ENCODE measurements around the gene KIF18B. TPM values are rescaled to one million over a fixed set of nuclear protein-coding genes. Genes with fewer than 3 reads are reported as not detected.

The KIF18B gene
- total RNA-seq, 2 experiments from 2014 or later = 42.2 to 126 TPM

DNA sequence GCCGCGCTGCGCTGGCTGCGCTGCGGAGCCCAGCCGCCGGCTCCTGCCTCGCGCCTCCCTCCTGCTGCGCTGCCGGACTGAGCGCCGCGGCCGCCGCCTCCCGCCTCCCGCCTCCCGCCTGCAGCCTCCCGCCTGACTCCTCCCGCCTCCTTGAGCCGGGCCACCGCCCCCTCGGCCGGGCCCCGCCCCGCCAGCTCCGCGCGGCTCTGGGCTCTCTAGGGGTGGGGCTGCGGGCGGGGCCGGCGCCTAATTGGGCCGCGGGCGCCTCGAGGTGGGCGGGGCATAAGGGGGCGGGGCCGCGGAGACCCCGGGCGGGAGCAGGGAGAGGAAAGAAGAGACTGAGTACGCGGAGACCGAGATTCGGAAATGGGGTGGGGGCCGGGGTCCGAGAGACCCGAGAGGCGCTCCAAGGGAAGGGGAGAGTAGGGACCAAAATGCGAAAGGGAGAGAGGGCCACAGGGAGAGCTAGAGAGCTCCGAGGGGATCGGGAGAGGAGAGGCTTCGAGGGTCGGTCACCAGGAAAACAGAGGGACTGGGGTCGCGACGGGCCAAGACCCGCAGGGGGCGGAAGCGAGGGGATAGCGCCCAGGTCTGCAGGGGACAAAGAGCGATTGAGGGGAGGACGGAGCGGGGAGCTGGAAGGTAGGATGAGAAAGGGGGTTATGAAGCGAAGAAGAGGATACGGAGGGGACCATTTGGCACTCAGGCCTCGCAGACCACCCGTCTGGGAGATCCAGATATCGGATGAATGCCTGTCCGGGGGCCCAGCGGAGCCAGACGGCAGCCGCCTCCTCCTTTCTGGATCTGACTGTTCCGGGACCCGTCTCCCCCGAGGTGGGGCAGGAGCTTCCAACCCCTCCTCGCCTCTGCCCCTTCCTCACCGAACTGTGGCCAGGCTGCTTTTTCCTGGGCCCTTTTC, 20.9 kb upstream of the KIF18B start, which contains the start of gene C1QL1:
TSS of gene C1QL1 (minus strand) at position 79 of the 919 bp plus-strand sequence. CDS start 255 bp downstream, outside the sequence.
- ChIA-PET POLR2A (interaction anchor here (0.5 to 0.7 kb wide), 6 partner anchors 9 to 1109 kb away, joined by 3 to 5 read pairs (median 4); partner anchors contain the start of gene NMT1), CTCF (ENCODE audit: unreplicated experiment) (interaction anchor here (0.6 kb wide), 5 partner anchors 29 to 973 kb away, joined by 3 to 14 read pairs (median 6); no protein-coding TSS in a partner anchor)
- H4K20me1 ChIP-seq (ENCODE audit: insufficient read depth, low read length) = no peaks in the 10 kb centered on the region
- no peaks in the 10 kb centered on the region for H3K9me3 ChIP-seq (ENCODE audit: low read length)
- DNase-seq (ENCODE audit: low spot score) = peak; percentile 92
- peak within 1 kb of the TSS; percentile 62 for H3K4me3 ChIP-seq (ENCODE audit: low read depth, low read length, poor library complexity, severe bottlenecking)
- no peaks in the 10 kb centered on the region for H3K36me3 ChIP-seq (ENCODE audit: insufficient read depth, low read length)
- no TSS peak for BruUV-seq (replicated peaks)
- H3K79me2 ChIP-seq (ENCODE audit: insufficient read depth, low read depth, low read length) = no peaks in the 10 kb centered on the region
- no peaks in the 10 kb centered on the region for H3K9me2 ChIP-seq (ENCODE audit: insufficient read depth, low read length)
- peaks cover 5% of the 10 kb centered on the region for H3K4me1 ChIP-seq (ENCODE audit: insufficient read depth, low read length, poor library complexity, severe bottlenecking)
- intact Hi-C loops (cut with micrococcal nuclease; ENCODE audit: unreplicated experiment) = no loop called here
- H3K27ac ChIP-seq (ENCODE audit: low read depth, low read length, poor library complexity, severe bottlenecking) = no peak within 1 kb of the TSS
- peak within 1 kb of the TSS; percentile 97 for H3K4me2 ChIP-seq (ENCODE audit: low read length)
- no peak for TF ChIP-seq EZH2phosphoT487 (IDR thresholded peaks at IDR 0.05; ENCODE audit: borderline replicate concordance, low read depth, low read length)
- TF ChIP-seq, protein P1, sequence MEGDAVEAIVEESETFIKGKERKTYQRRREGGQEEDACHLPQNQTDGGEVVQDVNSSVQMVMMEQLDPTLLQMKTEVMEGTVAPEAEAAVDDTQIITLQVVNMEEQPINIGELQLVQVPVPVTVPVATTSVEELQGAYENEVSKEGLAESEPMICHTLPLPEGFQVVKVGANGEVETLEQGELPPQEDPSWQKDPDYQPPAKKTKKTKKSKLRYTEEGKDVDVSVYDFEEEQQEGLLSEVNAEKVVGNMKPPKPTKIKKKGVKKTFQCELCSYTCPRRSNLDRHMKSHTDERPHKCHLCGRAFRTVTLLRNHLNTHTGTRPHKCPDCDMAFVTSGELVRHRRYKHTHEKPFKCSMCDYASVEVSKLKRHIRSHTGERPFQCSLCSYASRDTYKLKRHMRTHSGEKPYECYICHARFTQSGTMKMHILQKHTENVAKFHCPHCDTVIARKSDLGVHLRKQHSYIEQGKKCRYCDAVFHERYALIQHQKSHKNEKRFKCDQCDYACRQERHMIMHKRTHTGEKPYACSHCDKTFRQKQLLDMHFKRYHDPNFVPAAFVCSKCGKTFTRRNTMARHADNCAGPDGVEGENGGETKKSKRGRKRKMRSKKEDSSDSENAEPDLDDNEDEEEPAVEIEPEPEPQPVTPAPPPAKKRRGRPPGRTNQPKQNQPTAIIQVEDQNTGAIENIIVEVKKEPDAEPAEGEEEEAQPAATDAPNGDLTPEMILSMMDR (conservative IDR thresholded peaks at IDR 0.05; ENCODE audit: low read length) = no peak
- peak within 1 kb of the TSS; percentile 70 for H2AFZ ChIP-seq (ENCODE audit: low read length)

DNA sequence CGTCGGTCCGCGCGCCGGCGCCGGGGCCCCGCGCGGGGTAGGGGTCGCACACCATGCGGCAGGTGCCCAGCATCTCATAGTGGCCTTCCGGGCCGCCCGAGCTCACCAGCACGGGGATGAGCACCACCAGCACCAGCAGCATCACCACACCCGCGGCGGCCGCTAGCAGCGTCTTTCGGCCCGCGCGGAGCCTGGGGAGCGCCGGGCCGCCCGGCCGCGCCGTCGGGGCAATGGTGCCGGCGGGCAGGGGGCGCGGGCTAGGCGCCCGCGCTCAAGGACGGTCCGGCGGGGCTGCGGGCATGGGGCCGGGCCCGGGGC, 20.3 kb upstream of the KIF18B start:
- H3K4me1 ChIP-seq (ENCODE audit: insufficient read depth, low read length, poor library complexity, severe bottlenecking) = peaks cover 5% of the 10 kb centered on the region
- H3K36me3 ChIP-seq (ENCODE audit: insufficient read depth, low read length) = no peaks in the 10 kb centered on the region
- H2AFZ ChIP-seq (ENCODE audit: low read length) = no peak overlapping the region
- H3K79me2 ChIP-seq (ENCODE audit: insufficient read depth, low read depth, low read length) = no peaks in the 10 kb centered on the region
- H3K9me2 ChIP-seq (ENCODE audit: insufficient read depth, low read length) = no peaks in the 10 kb centered on the region
- DNase-seq (ENCODE audit: low spot score) = no peak
- H3K27ac ChIP-seq (ENCODE audit: low read depth, low read length, poor library complexity, severe bottlenecking) = no peak overlapping the region
- no peak for TF ChIP-seq EZH2phosphoT487 (IDR thresholded peaks at IDR 0.05; ENCODE audit: borderline replicate concordance, low read depth, low read length)
- TF ChIP-seq, protein P1 (conservative IDR thresholded peaks at IDR 0.05; ENCODE audit: low read length) = no peak
- intact Hi-C loops (cut with micrococcal nuclease; ENCODE audit: unreplicated experiment) = no loop called here
- H3K9me3 ChIP-seq (ENCODE audit: low read length) = no peaks in the 10 kb centered on the region
- no peak overlapping the region for H3K4me3 ChIP-seq (ENCODE audit: low read depth, low read length, poor library complexity, severe bottlenecking)
- no peaks in the 10 kb centered on the region for H4K20me1 ChIP-seq (ENCODE audit: insufficient read depth, low read length)
- no peak overlapping the region for H3K4me2 ChIP-seq (ENCODE audit: low read length)
- POLR2A ChIA-PET = interaction anchor here (0.5 to 0.7 kb wide), 4 partner anchors 22 to 1108 kb away, joined by 3 to 5 read pairs (median 4); partner anchors contain the start of gene NMT1
- CTCF ChIA-PET (ENCODE audit: unreplicated experiment) = interaction anchor here (0.6 kb wide), 4 partner anchors 32 to 972 kb away, joined by 3 to 14 read pairs (median 4); no protein-coding TSS in a partner anchor
- no TSS peak for BruUV-seq (replicated peaks)

Data from OCI-LY7 (cell line).